NCI-H1048 (cell line): ENCODE data around the gene OSBPL9.
"Not testable (repeated sequence)": the region's sequence is repeated elsewhere in the genome, so short reads cannot be mapped to it uniquely, and the experiment has no call there.

Experiments used
- DNase-seq: peaks from one replicate; lab custom pipeline; 2025; lab: John Stamatoyannopoulos, UW

OSBPL9 gene

DNA sequence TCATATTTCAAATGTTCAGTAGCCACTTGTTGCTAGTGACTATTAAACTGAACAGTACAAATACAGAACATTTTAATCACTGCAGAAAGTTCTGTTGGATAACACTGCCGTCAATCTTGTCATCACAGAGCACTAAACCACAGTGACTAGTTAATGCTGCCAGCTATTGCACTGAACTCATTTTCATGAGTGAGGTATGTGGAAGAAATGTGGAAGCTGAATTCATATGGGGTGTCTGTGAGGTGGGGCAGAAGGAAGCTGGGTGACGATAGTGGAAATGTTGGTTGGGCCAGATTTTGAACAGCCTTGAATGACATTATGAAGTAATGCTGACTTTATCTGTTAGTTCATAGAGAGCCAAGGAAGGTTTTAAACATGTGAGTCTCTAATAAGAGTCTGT lies 49.6 kb downstream of the OSBPL9 start:
- no peak for DNase-seq

DNA sequence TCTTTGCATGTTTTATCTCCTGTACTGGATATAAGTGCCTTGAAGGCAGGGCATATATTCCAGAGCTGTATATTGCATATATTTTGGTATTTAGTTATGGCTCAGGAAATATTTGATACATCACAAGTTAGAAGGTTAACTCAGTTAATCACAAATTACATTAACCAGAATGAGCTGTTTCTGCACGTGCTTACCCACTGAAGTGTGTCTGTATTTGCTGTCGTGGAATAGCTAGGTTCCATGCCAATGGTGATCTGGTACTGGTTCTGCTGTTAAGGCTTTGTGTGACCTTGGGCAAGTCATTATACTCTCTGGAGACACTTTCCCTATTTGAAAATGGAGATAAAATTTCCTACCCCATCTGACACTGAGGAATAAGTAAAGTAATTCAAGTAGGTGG lies 50.7 kb downstream of the OSBPL9 start:
- DNase-seq = no peak

DNA sequence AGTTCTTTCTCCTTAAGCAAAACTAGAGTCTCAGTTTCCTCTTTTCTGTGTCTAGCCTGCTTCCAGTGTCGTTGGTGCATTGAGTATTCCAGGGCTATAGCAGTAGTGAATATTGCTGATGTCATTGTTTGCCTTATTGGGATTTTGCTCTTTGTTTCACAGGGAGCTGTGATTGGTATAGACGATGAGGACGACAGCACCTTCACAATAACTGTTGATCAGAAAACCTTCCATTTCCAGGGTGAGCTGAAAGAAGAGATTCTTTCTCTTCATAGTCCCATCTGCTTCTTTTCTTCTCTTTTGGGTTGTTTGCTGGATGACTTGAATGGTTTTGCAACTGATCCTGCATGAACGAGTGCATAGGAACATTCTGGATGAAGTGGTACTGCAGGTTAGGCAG lies 52.4 kb downstream of the OSBPL9 start:
- no peak for DNase-seq

DNA sequence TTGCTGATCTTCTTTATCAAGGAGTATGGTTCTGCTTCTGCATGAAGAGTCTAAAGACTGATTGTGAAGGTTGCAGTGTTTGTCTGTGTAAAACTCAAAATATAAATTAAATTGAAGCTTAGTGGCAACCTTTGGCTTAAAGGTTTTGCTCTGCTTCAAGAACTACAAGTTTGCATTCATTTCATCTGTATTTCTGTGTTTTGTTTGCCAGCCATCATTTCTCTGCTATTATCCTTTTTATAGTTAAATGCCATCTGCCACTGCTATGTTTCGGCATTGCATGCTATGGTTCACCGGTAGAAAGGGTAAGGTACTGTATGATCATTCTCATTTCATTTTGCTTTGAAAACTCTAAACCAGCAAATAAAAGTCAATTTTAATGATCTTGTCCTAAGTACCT lies 52.9 kb downstream of the OSBPL9 start:
- DNase-seq = no peak

DNA sequence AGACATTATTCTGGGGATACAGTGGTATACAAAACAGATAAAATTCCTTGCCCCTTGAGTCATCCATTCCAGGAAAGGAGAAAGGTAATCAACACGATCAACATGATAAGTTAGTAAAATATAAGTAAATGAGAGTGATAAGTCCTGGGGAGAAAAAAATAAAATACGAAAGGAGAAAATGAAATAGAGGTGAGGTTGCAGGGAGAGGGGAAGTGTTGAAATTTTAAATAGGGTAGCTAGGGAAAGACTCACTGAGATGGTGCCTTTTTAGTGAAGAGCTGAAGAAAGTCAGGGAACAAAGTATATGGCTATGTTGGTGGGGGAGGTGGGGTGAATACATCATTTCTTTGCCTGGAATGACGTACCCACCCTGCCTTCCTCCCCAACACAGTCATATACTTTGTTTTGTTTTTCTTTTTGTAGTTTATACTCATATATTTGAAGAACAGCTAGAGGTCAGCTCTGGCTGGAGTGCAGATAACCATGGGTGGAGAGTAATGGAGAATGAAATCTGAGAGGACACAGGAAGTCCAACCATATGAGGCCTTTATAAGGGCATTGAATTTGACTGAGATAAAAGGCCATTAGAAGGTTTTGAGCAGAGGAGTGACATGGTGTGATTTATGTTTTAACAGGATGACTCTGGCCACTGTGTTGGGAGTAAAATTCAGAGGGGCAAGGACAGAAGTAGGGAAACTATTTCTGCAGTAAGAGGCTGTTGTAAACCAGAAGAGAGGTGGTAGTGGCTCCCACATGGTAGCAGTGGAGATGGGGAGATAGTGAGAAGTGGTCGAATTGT lies 54.8 kb downstream of the OSBPL9 start:
- DNase-seq = no peak

DNA sequence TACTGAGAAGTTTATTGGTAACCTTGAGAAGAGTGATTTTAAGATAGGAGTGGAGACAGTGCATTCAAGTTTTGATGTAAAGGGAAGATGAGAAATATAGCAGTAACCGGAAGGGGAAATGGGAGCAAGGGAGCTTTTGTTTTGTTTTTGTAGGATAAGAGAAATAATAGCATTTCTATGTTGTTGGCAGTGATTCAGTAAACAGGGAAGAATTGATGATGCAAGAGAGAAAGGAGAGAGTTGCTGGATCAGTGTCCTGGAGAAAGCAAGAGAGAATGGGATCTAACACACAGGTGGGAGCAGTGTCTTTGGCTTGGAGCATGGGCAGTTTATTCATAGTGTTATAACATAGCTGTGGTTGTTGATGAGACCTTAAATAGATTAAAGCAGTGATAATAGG lies 56.4 kb downstream of the OSBPL9 start:
- DNase-seq = no peak

DNA sequence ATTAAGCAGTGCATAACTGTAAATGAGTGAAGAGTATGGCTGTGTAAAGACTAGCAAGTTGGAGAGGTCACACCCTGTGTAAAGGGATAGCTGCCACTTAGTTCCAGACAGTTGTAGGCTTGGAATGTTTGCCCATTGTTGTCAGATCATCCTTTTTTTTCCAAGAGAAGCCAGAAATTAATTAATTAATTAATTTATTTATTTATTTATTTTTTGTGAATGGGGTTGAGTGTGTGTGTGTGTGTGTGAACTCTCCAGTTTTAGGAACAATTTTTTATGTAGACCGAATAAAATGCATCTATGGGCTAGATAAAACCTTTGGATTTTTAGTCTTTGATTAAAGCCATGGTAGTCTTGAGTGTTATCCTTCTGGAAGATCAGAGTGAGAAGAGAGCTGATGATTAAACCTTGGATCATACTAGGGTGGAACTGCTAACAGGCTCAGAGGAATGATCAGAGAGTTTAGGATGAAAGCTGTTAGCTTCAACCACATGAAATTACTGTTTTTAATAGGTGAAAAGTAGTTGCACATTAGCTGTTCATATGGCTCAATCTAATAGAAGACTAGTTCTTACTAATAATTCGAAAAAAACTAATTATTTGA lies 58.4 kb downstream of the OSBPL9 start:
- no peak for DNase-seq

DNA sequence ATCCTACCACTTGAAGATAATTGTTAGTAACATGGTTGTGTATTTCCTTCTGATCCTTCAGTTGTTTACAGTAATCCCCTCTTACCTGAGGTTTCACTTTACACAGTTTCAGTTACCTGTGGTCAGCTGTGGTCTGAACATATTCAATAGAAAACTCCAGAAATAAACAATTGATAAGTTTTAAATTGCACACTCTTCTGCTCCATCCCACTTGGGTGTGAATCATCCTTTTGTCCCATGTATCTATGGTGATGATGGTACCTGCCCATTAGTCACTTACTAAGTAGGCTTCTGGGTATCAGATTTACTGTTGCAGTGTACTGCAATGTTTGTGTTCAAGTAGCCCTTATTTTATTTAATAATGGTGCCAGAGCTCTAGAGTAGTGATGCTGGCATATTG lies 62.5 kb downstream of the OSBPL9 start:
- DNase-seq = no peak

DNA sequence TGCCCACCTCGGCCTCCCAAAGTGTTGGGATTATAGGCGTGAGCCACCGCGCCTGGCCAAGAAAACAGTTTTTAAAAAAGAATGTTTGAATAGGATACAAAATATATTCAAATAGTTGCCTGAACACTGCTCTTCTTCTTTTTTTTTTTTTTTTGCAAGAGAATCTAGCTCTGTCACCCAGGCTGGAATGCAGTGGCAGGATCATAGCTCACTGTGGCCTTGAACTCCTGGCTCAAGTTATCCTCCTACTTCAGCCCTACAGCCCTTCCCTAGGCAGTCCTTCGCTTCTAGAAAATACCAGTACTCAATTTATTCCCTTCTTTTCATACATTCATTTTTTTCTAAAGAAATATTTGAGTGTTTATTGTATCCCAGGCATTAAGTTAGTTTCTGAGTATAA lies 67.9 kb downstream of the OSBPL9 start:
- no peak for DNase-seq

DNA sequence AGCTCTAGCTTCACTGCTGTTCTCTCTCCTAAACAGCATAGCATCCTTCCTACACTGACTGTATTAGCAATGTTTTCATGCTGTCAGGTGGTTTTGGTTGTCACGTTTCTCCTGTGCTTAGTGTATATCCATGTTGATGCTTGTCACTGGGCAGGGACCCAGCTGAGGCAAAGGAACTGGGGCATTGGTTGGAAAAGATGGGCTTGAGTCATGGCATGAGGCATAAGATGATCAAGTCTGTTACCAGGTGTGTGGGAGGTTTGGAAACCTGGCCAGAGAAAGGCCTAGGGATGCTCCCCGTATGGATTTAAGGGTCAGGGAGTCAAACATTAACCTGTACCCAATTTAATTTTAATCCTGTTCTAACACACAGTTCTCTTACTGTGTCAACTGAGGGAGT lies 69.6 kb downstream of the OSBPL9 start:
- no peak for DNase-seq

DNA sequence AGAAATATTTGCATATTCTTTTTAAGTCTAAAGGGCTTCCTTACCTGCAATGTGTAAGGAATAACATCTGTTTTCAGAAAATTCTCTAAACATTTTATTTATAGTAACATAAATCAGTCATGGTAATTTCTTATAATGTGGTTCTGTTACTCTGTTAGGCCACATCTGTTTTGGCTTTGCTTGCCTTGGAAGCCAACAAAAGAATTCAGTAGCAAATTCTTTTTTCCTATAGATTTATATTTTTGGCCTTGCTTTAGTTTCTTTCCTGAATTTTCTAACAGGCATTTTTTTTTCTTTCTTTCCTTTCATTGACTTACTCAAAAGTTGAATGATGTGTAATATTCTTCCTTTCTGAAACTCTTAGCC lies 72.2 kb downstream of the OSBPL9 start:
- no peak for DNase-seq

DNA sequence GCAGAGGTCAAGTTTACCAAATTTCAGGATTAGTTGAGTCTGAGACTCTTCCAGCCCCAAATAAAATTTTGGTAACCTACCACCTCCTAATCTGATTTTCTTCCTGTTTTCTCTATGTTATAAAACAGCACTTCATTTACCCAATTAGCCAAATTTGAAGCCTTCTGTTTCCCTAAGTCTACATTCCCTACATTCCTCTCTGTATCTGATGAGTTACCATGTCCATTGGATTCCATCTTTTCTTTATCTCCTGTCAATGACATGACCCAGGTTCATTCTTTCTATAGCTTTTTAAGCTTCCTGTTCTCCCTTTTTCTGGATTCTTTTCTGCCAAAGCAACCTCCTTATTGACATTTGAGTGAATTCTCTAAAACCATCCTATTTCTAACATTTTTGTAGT lies 72.8 kb downstream of the OSBPL9 start:
- DNase-seq = no peak

DNA sequence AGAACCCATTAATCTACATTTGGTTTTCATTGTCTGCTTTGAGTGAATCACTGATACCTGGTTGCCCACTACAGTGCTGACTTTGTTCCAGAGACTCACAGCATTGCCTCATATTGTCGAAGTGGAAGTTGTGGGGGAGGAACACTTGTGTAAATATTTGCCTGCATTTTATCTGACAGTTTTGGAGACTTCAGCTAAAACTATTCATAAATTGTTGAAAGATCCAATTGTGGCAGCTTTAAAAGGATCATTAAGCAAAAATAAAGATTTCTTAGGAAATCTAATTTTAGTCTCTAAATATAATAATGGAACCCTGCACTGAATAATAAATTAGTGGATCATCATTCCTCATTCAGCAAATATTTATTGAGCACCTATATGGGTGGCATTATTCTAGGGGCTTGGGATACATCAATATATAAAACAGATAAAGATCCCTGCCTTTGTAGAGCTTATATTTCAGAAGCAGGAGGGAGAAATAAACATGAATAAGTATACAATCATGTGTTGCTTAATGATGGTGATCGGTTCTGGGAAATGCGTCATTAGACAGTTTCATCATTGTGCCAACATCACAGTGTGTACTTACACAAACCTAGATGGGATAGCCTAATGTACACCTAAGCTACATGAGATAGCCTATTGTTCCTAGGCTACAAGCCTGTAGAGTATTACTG lies 73.5 kb downstream of the OSBPL9 start:
- DNase-seq = no peak

DNA sequence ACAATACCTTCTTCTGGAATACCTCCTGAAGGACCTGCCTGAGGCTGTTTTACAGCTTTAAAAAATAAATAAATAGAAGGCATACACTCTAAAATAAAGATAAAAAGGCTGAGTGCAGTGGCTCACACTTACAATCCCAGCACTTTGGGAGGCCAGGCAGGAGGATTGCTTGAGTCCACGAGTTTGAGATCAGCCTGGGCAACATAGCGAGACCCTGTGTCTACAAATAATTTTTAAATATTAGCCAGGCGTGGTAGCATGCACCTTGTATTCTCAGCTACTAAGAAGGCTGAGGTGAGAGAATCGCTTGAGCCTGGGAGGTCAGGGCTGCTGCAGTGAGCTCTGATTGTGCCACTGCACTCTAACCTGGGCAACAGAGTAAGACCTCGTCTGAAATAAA lies 75.0 kb downstream of the OSBPL9 start:
- DNase-seq = no peak

DNA sequence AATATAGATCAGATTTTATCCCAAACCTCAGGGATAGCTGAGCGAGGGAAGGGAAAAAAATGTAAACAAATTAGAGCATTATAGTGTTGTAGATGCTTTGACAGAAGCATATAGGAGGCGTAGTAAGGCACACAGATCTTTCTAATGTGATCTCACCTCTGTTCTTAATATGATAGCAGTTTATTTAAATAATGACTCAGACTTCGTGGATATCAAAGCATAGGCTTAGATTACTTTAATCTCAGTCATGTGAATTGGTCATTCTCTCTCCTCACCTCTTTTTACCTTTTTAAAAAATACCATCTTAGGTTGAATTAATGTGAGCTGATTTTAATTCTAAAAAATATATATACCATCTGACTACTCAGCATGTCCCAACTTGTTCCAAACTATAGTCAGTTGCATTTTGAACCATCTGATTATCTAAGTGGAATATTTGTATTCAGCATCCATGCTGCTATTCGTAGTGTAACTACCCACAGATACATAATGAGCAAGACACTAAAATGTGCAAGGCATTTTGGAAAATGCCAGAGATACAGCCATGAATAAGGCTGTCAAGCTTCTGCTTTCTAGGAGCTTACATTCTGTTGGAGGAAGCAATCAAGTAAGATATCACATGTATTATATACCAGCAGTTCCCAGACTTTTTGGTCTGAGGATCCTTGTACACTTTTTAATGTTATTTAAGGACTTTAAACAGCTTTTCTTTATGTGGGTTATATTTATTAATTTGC lies 76.7 kb downstream of the OSBPL9 start:
- no peak for DNase-seq

DNA sequence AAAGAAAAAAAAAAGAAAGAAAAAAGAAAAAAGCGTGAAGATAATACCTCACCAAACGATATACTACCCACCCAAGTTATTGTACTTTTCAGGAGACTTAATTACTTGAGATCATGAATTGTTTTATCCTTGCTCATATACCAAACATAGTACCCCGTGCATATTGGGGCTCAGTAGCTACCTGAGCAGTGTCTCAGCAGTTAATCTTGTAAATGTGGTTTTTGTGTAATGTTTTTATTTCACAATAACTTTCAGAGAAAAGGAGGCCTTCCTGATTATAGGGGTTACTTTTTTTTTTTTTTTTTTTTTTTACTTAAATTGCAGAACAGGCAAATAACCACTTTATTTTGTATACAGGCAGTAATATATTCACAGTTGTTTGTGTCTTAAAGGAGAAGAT lies 80.3 kb downstream of the OSBPL9 start:
- DNase-seq = no peak

DNA sequence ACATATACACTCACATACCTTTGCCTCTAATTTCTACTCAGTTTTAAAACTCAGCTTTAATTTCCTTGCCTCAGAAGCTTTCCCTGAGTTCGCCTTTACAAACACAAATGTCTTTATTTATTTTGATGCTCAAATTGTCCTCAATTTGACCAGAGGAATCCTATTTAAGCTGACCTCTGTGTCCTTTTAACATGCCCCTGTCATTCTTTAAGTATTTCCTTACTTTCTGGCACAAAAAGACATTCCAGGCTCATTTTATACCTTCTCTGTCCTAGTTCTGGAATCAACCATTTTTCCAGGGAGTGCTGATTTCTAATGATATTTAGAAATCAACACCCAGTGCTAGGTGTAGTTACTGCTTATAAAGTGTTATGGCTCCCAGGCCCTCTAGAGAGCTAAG lies 82.5 kb downstream of the OSBPL9 start:
- no peak for DNase-seq

DNA sequence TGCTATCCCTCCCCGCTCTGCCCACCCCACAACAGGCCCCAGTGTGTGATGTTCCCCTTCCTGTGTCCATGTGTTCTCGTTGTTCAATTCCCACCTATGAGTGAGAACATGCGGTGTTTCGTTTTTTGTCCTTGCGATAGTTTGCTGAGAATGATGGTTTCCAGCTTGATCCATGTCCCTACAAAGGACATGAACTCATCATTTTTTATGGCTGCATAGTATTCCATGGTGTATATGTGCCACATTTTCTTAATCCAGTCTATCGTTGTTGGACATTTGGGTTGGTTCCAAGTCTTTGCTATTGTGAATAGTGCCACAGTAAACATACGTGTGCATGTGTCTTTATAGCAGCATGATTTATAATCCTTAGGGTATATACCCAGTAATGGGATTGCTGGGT lies 84.9 kb downstream of the OSBPL9 start:
- not testable (repeated sequence) for DNase-seq

DNA sequence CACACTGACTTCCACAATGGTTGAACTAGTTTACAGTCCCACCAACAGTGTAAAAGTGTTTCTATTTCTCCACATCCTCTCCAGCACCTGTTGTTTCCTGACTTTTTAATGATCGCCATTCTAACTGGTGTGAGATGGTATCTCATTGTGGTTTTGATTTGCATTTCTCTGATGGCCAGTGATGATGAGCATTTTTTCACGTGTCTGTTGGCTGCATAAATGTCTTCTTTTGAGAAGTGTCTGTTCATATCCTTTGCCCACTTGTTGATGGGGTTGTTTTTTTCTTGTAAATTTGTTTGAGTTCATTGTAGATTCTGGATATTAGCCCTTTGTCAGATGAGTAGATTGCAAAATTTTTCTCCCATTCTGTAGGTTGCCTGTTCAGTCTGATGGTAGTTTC lies 85.3 kb downstream of the OSBPL9 start:
- DNase-seq = not testable (repeated sequence)

DNA sequence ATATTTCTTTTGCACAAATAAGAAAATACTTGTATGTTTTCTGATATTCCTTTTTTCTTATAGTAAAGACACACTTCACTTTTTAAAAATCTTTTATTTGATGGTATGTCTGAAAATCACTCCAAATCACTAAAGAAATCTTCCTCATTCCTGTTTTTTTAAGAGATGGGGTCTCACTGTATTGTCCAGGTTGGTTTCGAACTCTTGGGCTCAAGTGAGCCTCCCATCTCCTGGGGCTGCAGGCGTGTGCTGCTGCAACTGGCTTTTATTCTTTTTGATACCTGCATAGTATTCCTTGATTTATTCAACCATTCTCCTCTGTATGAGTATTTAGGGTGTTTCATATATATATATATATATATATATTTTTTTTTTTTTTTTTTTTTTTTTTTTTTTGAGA lies 88.1 kb downstream of the OSBPL9 start:
- DNase-seq = no peak

DNA sequence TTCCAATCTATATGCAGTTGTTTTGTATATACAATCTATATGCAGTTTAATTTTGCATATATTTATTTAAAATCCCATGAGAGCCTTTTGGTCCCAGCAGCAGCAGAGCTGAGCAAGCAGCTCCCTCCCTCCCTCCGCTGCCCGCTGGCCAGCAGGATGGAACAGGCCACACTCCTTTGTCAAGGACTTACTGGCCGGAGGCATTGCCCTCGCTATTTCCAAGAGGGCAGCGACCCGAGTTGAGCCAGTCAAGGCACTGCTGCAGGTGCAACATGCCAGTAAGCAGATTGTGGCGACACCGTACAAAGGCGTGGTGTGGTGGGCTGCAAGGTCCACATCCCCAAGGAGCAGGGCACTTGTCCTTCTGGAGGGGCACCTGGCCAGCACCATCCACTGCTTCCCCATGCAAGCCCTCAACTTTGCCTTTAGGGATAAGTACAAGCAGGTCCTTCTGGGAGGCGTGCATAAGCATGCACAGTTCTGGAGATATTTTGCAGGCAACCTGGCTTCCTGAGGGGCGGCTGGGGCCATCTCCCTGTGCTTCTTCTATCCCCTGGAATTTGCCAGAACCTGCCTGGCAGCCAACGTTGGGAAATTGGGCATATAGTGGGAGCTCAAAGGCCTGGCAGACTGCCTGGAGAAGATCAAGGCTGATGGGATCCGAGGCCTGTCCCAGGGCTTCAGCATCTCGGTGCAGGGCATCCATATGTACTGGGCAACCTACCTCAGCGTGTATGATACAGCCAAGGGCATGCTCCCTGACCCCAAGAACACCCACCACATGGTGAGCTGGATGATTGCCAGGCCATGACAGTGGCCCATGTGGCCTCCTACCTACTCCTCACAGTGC lies 92.2 kb downstream of the OSBPL9 start:
- DNase-seq = no peak

DNA sequence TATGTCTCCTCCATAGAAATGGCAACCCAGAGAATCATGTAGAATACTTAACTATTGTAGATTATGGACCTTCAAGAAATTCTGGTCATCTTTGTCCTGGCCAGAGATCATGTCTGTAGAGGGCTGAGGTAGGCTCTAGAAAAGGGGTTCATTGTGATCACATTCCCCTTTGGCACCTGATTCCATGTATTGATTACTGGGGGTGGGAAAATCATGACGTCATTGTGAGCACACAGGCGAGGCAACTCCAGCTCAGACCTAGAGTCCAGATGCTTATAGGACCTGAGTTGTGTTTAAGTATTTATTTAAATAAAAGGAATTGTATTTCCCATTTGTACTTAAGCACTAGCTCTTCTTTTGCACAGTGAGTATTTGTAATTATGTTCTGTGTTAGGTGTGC lies 93.1 kb downstream of the OSBPL9 start:
- no peak for DNase-seq
